ENCODE measurements around the gene NPDC1.
"Not testable (repeated sequence)": the region's sequence is repeated elsewhere in the genome, so short reads cannot be mapped to it uniquely, and the experiment has no call there.

The NPDC1 gene

GRCh38 chr9:137044037-137044436 lies 1.9 kb downstream of the NPDC1 start:
- no peak overlapping the region for H3K27ac ChIP-seq
- no peak for DNase-seq (ENCODE audit: low read depth, low spot score)

DNA sequence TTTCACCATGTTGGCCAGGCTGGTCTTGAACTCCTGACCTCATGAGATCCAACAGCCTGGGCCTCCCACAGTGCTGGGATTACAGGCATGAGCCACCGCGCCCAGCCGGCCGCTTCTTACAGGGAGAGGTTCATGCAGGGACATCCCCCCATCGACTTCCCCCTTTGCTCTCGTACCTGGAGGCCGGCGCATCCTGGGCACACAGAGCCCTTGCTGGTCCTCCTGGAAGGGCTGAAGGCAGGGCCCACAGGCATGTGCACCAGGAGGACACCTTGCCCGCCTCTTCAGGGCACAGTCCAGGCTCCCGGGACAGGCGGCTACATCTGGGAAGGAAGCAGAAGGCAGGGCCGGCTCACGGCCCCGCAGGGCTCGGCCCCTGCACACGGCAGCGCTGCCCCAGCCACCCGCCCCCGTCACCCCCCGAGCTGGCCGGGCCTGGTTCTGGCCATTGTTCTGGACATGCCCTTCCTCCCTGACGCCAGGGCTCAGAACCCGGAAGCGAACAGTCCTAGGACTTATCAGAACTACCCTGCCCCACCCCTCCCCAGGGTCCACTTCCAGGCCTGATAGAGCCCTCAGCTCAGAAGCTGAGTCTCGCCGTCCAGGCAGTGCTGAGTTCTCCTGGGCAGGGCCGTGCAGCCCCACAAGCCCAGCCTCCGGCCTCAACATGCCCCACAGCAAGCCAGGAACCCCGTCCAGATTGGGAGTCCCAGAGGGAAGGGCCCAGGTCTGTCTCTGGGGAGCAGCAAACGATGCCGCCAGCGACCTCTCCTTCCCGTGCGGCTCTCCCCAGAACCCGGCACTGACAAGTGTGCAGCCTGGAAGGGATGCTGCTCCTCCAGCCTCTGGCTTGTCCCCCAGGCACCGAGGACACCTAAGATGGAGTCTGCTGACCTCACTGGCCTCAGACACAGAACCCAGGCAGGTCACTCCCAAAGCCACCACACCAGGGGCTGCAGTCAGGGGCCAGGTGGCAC lies 2.9 kb downstream of the NPDC1 start:
- no peak for DNase-seq (ENCODE audit: low read depth, low spot score)
- no peak overlapping the region for H3K27ac ChIP-seq

DNA sequence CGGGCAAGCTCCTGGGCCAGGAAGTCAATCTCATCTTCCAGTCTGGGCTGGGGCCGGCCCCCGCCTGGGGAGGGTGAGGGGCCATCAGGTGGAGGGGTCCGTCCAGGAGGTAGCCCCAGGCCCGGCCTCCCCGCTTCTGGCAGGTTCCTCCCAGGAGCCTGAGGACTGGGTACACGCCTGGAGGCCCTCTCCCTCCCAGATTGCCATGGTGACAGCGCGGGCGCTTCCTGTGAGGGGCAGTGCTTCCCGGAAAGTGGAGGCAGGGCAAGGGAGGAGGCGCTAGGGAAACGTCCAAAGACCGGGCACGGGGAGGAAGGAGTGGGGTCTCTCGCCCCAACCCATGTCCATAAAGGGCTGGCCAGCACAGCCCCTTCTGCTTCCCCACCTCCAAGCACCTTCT lies 4.9 kb downstream of the NPDC1 start:
- H3K27ac ChIP-seq = no peak overlapping the region
- DNase-seq (ENCODE audit: low read depth, low spot score) = no peak

DNA sequence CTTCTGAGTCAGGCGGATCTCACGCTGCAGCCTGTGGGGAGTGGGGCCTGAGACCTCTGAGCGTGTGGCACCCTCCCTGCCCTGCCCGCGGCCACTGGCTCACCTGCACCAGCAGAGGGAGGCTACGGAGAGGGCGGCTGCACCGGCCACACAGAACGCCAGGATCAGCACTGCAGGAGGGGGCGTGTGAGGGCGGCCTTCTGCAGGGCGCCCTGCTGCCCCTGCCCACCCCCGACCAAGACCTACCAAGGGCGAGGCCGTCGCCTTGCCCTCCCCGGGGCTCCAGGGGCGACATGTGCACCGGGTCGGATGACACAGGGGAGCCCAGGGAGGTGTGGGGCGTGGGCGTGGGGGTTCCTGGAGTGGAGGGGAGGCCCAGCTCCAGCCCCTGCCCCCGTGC lies 5.4 kb downstream of the NPDC1 start:
- no peak for DNase-seq (ENCODE audit: low read depth, low spot score)
- H3K27ac ChIP-seq = no peak overlapping the region

GRCh38 chr9:137039611-137040366 lies 6.2 kb downstream of the NPDC1 start:
- H3K27ac ChIP-seq = no peak overlapping the region
- DNase-seq (ENCODE audit: low read depth, low spot score) = no peak

DNA sequence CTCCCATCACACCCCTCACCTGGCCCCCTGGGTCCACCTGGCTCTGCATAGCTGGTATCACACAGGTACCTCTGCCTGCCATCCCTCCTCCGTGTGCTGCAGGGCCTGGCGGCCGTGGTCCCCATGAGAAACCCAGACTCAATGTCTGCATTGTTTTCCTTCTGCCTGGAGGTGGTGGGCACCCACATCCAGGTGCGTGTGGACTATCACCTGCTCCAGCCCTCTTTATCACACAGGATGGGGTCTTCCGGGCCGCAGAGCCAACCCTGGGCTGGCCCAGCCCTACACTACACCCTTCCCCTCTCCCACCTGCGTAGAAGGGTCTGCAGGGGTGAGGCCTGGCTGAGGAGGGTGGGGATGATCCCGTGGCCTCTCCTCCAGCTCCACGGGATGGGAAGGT lies 7.1 kb downstream of the NPDC1 start:
- H3K27ac ChIP-seq = no peak overlapping the region
- DNase-seq (ENCODE audit: low read depth, low spot score) = no peak

DNA sequence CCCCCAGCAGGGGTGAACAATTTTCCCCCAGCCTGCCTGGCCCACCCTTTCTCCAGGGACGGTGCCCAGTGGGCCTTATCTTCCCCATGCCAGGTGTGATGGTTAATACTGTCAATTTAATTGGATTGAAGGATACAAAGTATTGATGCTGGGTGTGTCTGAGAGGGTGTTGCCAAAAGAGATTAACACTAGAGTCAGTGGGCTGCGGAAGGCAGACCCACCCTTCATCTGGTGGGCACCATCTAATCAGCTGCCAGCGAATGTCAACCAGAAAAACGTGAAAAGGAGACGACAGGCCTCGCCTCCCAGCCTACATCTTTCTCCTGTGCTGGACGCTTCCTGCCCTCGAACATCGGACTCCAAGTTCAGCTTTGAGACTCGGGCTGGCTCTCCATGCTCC lies 8.5 kb downstream of the NPDC1 start:
- DNase-seq (ENCODE audit: low read depth, low spot score) = no peak
- no peak overlapping the region for H3K27ac ChIP-seq

GRCh38 chr9:137037035-137037434 lies 8.9 kb downstream of the NPDC1 start:
- H3K27ac ChIP-seq = no peak overlapping the region
- DNase-seq (ENCODE audit: low read depth, low spot score) = no peak

DNA sequence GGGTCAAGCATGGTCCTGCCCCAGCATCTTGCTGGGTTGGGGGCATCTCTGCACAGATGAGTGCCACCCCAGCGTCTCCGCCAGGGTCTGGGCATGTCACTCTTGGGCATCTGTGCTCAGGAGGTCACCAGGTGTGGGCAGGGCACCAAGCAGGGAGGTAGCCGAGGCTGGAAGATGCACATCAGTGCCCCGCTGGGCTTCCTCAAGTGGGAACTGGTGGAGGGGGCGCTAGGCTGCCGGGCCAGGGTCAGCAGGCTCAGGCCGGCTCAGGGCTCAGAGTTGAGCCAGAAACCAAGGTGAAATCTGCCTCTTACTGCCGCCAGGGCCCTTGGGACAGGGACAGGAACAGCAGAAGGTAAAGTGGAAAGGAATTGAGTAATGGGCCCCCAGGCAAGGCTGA lies 10.0 kb downstream of the NPDC1 start:
- DNase-seq (ENCODE audit: low read depth, low spot score) = no peak
- no peak overlapping the region for H3K27ac ChIP-seq

DNA sequence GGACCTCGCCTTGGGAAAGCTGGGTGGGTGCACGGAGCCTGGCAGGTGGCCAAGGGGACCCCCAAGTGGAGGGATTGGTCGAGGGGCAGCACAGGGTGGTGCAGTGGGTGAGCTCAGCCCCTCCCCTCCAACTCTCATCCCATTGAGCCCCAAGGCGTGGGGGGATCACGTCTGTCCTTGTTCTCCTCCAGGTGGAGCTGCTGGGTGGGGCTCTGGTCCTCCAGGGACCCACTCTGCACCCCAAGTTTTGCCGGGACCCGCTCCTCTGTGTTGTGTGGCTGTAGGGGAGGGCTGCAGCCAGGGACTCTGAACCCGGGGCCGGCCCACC lies 10.5 kb downstream of the NPDC1 start:
- no peak overlapping the region for H3K27ac ChIP-seq
- no peak for DNase-seq (ENCODE audit: low read depth, low spot score)

- DNase-seq (ENCODE audit: low read depth, low spot score) = peak; percentile 40
- no peak overlapping the region for H3K27ac ChIP-seq
These were observed 11.1 kb downstream of the NPDC1 start for GRCh38 chr9:137034709-137035506.

DNA sequence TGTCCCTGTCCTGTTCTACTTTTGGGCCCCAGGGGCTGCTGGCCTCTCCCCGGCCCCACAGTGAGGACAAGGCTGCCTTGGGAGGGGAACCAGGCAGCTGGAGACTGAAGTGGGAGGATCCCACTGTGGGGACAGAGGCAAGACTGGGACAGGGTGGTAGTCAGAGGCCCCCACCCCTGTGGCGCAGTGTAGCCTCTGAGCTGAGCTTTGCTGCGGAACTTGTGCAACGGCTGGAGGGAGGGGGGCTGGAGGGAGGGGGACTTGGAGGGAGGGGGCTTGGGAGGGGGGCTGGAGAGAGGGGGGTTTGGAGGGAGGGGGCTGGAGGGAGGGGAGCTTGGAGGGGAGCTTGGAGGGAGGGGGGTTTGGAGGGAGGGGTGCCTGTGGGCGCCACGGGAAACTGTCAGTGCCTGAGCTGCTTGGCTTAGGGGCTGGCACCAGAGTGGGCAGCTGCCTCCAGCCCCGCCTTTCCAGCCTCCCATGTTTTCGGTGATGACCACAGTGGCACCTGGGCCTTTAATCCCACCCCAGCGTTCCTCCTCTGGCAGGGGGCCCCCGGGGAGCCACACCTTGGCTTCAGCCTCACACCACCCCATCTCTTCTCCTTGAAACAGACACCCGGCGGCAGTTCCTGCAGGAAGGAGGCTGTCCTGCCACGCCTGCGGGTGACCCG lies 11.8 kb downstream of the NPDC1 start:
- DNase-seq (ENCODE audit: low read depth, low spot score) = no peak
- H3K27ac ChIP-seq = no peak overlapping the region

DNA sequence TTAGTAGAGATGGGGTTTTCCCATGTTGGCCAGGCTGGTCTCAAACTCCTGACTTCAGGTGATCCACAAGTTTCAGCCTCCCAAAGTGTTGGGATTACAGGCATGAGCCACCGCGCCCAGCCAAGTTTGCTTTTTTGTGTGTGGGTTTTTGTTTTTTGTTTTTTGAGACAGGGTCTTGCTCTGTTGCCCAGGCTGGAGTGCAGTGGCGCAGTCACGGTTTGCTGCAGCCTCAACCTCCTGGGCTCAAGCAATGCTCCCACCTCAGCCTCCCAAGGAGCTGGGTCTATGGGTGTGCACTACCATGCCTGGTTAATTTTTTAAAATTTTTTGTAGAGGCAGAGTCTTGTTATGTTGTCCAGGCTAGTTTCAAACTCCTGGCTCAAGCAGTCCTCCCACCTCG lies 12.5 kb downstream of the NPDC1 start:
- not testable (repeated sequence) for DNase-seq (ENCODE audit: low read depth, low spot score); H3K27ac ChIP-seq

DNA sequence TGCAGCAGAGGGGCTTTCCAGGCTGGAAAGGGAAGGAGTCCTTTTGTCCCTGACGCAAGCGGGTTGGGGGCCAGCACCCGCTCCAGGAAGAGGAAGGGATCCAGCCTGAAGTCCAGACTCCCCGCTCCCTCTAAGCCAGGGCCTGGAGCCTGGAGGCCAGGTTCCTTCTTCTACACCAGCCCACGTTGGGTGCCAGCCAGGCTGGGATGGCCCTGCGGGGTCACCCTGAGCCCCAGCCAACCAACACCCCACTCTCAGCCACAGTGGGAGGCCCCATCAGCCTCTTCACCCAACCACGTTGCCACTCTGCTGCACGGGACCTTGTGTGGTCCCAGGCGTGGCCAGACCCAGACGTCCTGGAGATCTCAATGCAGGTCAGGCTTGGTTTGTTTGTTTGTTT lies 13.1 kb downstream of the NPDC1 start:
- DNase-seq (ENCODE audit: low read depth, low spot score) = no peak
- no peak overlapping the region for H3K27ac ChIP-seq

- H3K27ac ChIP-seq = no peak within 1 kb of the TSS
These were observed 13.9 kb downstream of the NPDC1 start, which contains the start of gene FUT7 for GRCh38 chr9:137031904-137032640. TSS of gene FUT7 (minus strand) at chr9:137032088. CDS start at chr9:137031991, 97 bp downstream.

DNA sequence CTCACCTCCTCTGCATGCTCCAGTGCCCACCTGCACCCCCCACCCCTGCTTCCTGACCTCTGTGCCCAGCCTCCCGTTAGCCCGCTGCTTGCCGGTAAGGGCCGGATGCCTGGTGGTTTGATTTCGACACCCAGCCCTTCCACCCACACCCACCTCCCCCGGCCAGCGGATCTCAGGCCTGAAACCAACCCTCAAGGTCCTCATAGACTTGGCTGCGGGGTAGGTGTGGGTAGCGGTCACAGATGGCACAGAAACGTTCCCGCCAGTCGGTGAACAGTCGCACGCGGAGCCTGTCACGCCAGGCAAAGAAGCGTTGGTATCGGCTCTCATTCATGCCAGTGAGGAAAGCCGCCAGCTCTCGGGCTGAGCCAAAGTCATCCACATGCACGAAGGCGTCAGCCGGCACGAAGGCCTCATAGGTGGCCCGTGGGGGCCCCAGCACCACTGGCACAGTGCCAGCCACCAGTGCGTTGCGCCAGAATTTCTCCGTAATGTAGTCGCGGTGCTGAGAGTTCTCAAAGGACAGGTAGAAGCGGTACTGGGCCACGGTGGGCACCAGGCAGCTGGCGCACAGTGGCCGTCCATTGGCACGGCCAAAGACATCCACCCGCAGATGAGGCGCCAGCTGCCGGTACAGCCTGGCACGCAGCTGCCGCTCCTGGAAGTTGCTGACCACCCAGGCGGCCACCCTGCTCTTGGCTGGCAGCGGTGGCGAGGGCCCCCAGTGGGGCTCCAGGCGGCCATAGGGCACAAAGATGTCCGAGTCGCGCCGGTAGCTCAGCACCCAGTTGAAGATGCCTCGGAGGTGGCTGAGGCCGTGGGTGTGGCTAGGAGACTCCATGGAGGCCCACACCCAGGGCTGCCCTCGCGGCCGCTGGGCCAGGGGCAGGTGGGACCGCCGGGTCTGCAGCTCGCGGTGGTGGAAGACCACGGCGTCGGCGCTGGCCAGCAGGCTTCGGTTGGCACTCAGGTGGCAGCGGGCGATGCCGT lies 15.1 kb downstream of the NPDC1 start:
- no peak overlapping the region for H3K27ac ChIP-seq
- no peak for DNase-seq (ENCODE audit: low read depth, low spot score)

More at GRCh38 chr9:137031904-137032640, 13.9 kb downstream of the NPDC1 start, which contains the start of gene FUT7:
- no peak for DNase-seq (ENCODE audit: low read depth, low spot score)

DNA sequence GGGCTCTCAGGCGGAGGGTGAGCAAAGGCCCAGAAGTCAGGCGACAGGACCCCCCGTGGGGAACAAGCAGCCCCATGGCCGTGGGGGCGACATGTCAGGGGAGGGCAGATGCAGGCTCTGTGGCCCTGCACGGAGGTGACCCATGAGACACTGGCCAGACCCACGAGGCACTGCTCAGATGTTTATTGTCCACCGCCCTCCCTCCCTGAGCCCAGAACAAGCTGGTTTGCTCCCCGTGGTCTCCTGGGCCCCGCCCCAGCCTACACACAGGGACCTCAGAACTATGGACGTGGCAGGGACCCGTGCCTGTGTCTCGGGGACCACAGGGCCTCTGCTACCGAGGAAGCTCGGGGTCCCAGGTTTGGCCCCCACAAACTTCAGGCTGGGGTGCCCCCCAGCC lies 16.0 kb downstream of the NPDC1 start:
- no peak for DNase-seq (ENCODE audit: low read depth, low spot score)
- no peak overlapping the region for H3K27ac ChIP-seq
